GM18870 (cell line): ENCODE results near the gene LGR6.
"Not testable (repeated sequence)": the region's sequence is repeated elsewhere in the genome, so short reads cannot be mapped to it uniquely, and the experiment has no call there.

Source experiments
- ATAC-seq: cut with Tn5 transposase; IDR thresholded peaks from one replicate; pipeline ENCODE4 v1.9.1; 2021; ENCODE audit warnings: moderate library complexity; ENCODE audit not compliant: unreplicated experiment

Gene LGR6

GRCh38 chr1:202159534-202160371, 33.8 kb upstream of the LGR6 start:
- no peak for ATAC-seq

GRCh38 chr1:202160377-202160940, 33.1 kb upstream of the LGR6 start, which contains the start of gene PTPN7:
PTPN7 (minus strand) TSS chr1:202160602; CDS start chr1:202159402, 1,200 bp downstream.
- peak; percentile 34 for ATAC-seq

DNA sequence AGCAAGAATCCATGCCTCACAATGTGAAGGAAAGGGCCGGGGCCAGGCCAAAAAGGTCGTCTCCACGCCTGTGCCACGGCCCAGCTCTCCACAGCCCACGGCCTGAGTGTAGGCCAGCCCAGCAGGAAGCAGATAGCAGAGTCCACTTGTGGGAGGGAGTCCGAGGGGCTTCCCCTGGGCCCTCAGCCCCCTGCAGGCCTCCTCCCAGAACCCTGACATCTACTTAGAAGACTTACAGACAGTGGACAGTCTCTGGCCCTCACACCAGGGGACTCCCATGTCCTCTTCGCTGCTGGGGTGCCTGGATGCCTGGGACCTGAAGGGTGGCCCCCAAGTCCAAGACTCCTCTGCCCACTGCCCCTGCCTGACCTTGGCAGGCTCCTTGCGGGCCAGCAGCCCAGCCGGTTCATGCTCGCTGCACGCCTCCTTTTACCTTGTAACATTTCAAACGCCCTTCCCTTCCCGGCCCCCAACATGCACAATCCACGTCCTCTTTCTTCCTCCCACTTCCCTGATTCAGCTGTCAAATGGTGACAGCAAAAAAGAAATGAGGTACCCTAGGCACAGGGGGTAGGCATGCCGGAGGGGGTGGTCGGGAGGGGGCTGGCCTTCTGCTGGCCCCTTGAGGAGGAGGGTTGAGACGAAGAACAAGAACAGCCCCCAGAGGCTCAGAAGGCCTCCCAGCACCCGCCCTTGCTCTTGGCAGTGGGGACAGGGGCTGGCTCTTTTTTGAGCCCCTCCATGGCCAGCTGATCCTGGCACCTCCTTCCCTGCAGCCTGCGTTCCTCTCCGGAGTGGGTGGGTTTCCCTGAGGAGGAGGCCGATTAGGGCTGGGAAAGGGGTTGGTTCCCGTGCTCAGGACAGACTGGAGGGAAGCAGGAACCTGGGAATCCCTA, 32.2 kb upstream of the LGR6 start:
- ATAC-seq = no peak

DNA sequence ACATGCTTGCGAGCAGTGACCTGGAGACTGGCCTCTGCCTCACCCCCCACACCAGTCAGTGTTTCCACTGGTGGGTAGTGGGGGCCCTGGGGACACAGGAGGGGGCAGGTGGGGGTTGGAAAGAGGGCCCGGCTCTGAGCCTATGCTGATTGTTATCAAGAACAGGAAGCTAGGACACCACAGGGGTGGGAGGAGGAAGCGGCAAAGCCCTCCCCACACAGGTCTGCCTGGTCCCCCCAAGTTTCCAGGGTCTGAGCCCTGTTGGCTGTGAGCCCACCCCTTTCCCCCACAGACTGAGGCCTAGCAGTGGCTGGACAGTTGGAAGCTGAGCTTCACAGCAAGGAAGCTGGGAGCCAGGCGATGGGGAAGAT, 31.6 kb upstream of the LGR6 start:
- ATAC-seq = no peak

DNA sequence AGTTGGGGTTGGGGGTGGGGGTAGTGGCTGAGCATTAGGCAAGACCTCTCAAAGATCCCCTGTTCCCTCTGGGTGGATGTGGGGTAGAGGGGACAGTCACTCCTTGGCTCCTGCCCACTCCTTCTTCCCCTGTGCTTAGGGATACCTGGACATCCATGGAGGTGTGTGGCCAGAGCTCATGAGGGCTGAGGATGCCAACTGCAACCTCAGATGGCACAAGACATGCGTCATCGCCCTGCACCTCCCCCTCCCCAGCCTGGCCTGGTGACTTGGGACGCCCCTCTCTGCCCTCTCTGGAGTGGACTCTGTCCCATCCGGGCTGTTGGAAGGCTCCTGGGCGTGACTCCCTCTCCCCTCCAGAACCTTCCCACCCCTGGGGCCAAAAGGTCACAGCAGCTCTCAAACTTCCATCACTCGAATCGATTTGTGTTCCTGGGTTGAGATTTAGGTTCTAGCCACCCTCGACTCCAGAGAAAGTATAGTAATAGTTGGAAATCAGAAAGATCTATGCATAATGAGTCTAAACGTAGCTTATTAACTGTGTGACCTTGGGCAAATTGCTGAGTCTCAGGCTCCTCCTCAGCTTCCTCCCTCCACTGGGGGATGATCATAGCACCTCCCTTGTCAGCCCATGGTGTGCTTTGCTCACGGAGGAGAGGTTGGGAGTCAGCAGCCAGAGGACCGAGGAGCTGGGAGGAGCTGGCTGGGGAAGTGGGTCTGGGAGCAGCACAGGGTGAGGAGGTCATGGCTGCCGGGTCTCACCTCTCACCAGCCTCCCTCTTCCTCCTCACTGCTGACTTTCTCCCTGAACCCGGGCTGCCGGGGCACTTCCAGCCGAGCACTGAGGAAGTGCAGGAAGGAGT, 30.9 kb upstream of the LGR6 start:
- no peak for ATAC-seq

DNA sequence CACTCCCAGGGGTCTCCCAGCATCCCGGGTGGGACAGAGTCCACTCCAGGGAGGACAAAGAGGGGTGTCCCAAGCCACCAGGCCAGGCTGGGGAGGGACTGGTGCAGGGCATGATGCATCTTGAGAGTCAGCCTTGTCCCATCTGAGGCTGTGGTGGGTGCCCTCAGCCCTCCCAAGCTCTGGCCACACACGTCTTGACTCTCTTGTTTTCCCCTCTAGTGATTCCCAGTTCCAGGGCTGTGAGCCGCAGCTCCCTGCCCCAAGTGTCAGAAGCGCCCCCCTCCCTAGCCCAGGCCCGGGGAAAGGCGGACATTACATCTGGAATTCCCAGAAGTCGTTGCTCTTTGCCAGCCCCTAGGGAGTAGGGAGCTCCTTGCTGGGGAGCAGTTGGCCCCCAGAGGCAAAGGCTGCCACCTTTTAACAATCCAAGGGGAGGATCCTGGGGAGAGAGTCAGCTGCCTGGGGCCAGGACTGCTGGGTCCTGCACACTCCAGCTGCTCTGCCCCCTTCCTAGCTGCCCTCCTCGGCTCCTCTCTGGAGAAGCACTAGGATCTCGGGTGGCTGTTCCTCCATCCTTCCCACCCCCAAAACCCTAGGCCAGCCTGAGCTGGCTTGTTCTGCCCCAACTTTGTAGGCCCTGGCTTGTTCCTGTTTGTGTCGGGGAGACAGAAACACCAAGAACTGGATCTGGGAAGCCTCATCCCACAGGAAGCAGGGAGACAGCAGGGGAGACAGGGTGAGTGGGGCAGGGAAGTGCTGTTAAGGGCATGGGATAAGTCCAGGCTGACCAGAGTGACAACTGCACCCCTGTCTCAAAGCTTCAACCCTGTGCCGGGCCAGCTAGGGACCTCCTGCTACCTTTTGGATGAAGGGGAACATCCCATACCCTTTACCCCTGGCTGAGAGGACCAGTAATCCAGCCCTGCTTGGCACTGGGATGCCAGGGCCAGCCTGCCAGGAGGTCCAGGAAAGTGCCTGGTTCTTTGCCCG, 30.0 kb upstream of the LGR6 start:
- ATAC-seq = no peak

GRCh38 chr1:202164271-202165037, 29.1 kb upstream of the LGR6 start:
- no peak for ATAC-seq

GRCh38 chr1:202165267-202165941, 28.2 kb upstream of the LGR6 start:
- ATAC-seq = no peak

GRCh38 chr1:202165942-202166843, 27.4 kb upstream of the LGR6 start:
- ATAC-seq = no peak

DNA sequence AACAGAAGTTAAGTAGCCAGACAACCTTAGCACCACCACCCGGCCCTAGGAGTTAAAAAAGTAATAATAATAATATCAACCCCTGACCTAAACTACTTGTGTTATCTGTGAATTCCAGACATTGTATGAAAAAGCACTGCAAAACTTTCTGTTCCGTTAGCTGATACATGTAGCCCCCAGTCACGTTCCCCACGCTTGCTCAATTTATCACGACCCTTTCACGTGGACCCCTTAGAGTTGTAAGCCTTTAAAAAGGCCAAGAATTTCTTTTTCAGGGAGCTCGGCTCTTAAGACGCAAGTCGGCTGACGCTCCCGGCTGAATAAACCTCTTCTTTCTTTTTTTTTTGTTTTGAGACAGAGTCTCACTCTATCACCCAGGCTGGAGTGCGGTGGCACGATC, 26.5 kb upstream of the LGR6 start:
- not testable (repeated sequence) for ATAC-seq

DNA sequence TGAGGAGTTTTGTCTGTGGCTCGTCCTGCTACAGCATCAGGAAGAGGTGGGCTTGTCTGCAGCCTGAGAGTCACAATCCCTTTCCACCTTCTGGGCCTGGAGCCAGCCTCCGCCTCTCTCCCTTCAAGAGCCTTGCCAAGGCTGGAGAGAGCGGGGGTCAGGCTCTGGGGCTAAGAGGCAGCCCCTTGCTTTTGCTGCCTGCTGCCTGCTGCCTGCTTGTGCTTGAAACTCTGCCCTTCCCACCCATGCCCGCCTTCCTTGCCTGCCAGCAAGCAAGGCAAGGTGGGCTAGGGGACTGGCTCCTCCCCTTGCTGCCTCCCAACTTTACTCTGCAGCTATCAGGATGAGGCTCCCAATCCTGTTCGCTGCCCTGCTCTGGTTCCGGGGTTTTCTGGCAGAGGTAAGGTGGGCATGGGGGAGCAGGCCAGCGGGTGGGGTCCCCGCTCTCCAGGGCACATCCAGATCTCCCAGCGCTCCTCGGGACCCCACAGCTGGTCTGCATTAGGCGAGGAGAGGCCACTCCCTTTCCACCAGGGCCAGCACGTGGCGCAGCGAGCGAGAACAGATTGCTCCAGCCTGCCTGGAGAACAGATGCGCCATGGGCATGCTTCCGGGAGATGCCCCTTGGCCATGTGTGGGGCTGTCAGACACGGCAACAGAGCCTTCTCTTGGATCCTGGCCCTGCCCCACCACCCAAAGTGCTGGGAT, 25.7 kb upstream of the LGR6 start:
- no peak for ATAC-seq

DNA sequence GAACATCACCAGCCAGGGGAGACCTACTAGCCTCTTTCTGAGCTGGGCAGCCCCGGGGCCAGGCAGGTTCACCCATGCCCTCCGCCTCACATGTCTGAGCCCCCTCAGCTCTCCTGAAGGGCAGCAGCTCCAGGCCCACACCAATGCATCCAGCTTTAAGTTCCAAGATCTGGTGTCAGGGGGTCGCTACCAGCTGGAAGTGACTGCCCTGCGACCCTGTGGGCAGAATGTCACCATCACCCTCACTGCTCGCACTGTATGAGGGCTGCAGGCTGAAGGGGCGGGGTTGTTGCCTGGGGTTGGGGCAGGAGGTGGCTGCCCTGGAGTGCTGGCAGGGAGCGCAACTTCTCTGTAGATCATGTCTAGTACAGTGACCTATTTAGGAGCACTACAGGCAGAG, 24.7 kb upstream of the LGR6 start:
- no peak for ATAC-seq

DNA sequence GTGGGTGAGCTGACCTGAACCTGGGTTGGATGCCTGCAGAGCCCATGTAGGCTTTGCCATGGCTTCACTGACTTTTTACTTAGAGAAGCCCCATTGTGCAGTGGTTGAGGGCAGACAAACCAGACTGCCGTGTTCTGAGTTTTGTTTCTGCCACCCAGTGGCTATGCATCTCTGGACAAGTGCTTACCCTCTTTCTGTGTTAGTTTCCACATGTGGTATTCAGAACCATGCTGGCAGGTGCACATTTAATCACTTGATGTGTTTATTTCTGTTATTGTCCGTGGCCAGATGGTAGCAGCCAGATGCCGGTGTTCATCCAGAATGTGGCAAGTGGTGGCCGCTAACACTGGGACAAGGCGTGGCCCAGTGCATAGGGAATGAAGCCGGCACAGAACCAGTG, 22.9 kb upstream of the LGR6 start:
- no peak for ATAC-seq

DNA sequence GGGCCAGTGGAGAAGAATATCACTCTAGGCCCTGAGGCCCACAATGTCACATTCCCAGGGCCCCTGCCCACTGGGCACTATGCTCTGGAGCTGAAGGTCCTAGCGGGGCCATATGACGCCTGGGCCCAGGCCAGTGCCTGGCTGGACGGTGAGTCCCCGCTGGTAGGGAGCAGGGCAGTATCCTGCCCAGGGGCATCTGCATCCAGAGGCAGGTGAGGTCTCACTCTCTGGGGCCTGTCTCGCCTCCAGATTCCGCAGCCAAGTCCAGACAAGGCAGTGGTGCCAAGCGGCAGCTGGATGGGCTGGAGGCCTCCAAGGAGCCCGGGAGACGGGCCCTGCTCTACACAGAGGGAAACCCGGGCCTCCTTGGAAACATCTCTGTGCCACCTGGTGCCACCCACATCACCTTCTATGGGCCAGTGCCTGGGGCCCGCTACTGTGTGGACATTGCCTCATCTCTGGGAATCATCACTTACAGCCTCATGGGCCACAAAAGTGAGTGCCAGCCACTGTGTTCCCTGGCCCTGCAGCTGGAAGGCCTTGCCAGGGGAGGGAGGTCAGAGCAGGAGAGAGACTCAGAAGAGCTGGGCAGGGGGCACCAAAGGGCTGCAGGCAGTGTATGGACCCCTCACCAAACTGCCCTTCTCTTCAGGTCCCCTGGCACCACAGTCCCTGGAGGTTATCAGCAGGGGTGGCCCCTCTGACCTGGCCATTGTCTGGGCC, 22.1 kb upstream of the LGR6 start:
- ATAC-seq = no peak

- ATAC-seq = no peak
These were observed 21.6 kb upstream of the LGR6 start for GRCh38 chr1:202172015-202172355.

- no peak for ATAC-seq
These were observed 19.6 kb upstream of the LGR6 start for GRCh38 chr1:202173993-202174392.
